IMR-90 (cell line): Measurements from ENCODE around the gene GTPBP6. TPM values are rescaled to one million over a fixed set of nuclear protein-coding genes. Genes with fewer than 3 reads are reported as not detected.

ENCODE experiments used
- ATAC-seq: fragments of 200-7000 bp; cut with Tn5 transposase; 2 replicates; pipeline ENCODE4 v1.9.1; 2020; ENCODE audit warnings: low read depth, mild to moderate bottlenecking, moderate library complexity
- BruUV-seq: library from RNA; stranded (reverse); fragments of 400-500 nt; replicated peaks from 2 replicates; lab custom pipeline; 2021; lab: Mats Ljungman, UMichigan
- CTCF ChIA-PET: fragments of 300-600 bp; formaldehyde crosslinking; extraction: SDS; loops from one replicate; lab custom pipeline; 2021; ENCODE audit warnings: antibody characterized with exemption; lab: Yijun Ruan, JAX
- POLR2A ChIA-PET: fragments of 300-600 bp; sonication (Branson Sonifier 250); formaldehyde crosslinking; loops from one replicate; lab custom pipeline; 2022; ENCODE audit warnings: antibody characterized with exemption; ENCODE audit not compliant: unreplicated experiment; lab: Charles Lee
- DNase-seq: peaks from one replicate; pipeline ENCODE4 v3.0.0; 2013
- H2AFZ ChIP-seq: replicated peaks from 2 replicates; pipeline ENCODE3; 2013; ENCODE audit warnings: low read length, mild to moderate bottlenecking; ENCODE audit not compliant: poor library complexity
- H2AK5ac ChIP-seq: 2 replicates; pipeline ENCODE4 v1.6.1; 2013; ENCODE audit warnings: low read depth, low read length, inconsistent platforms
- H2AK9ac ChIP-seq: replicated peaks from 2 replicates; pipeline ENCODE3; 2013; ENCODE audit warnings: mild to moderate bottlenecking, low read depth, low read length, moderate library complexity; ENCODE audit not compliant: poor library complexity
- H2BK120ac ChIP-seq: 2 replicates; pipeline ENCODE4 v1.6.1; 2013; ENCODE audit warnings: low read depth, low read length, inconsistent platforms
- H2BK15ac ChIP-seq: 3 replicates; pipeline ENCODE4 v1.6.1; 2013; ENCODE audit warnings: low read depth, low read length, inconsistent platforms
- H2BK20ac ChIP-seq: 2 replicates; pipeline ENCODE4 v1.6.1; 2013; ENCODE audit warnings: low read depth, mild to moderate bottlenecking, inconsistent platforms, low read length, moderate library complexity
- H2BK5ac ChIP-seq: 2 replicates; pipeline ENCODE4 v1.6.1; 2013; ENCODE audit warnings: mild to moderate bottlenecking, low read depth, low read length, inconsistent platforms; ENCODE audit not compliant: poor library complexity, severe bottlenecking
- H3K14ac ChIP-seq: replicated peaks from 2 replicates; pipeline ENCODE4 v1.6.1; 2013; ENCODE audit warnings: low read depth, low read length, inconsistent platforms
- H3K18ac ChIP-seq: 2 replicates; pipeline ENCODE4 v1.6.1; 2013; ENCODE audit warnings: low read depth, low read length, control low read depth
- H3K23ac ChIP-seq: 2 replicates; pipeline ENCODE4 v1.6.1; 2013; ENCODE audit warnings: low read depth, low read length, inconsistent platforms
- H3K27ac ChIP-seq: 2 replicates; pipeline ENCODE4 v1.5.1; 2013; ENCODE audit warnings: mild to moderate bottlenecking, control low read depth, low read length; ENCODE audit not compliant: insufficient read depth
- H3K27me3 ChIP-seq: 2 replicates; pipeline ENCODE4 v1.6.1; 2013; ENCODE audit warnings: low read length; ENCODE audit not compliant: control insufficient read depth, insufficient read depth
- H3K36me3 ChIP-seq: 2 replicates; pipeline ENCODE4 v1.6.1; 2013; ENCODE audit warnings: low read length, mixed read lengths; ENCODE audit not compliant: control insufficient read depth, insufficient read depth
- H3K4ac ChIP-seq: 2 replicates; pipeline ENCODE4 v1.6.1; 2013; ENCODE audit warnings: low read depth, low read length, inconsistent platforms
- H3K4me1 ChIP-seq: 2 replicates; pipeline ENCODE4 v1.6.1; 2013; ENCODE audit warnings: low read length, mixed read lengths; ENCODE audit not compliant: control insufficient read depth, insufficient read depth
- H3K4me2 ChIP-seq: 2 replicates; pipeline ENCODE4 v1.6.1; 2013; ENCODE audit warnings: low read depth, mild to moderate bottlenecking, control low read depth, low read length, moderate library complexity
- H3K4me3 ChIP-seq: 2 replicates; pipeline ENCODE4 v1.5.1; 2013; ENCODE audit warnings: low read depth, mild to moderate bottlenecking, control low read depth, low read length, moderate library complexity; ENCODE audit not compliant: insufficient read depth
- H3K56ac ChIP-seq: 2 replicates; pipeline ENCODE4 v1.6.1; 2013; ENCODE audit warnings: low read length, inconsistent platforms; ENCODE audit not compliant: insufficient read depth; ENCODE audit errors: extremely low read depth
- H3K79me1 ChIP-seq, 2 experiments: 2 replicates each; pipeline ENCODE4 v1.6.1; 2013; ENCODE audit warnings: low read length in 2 of 2, inconsistent platforms in 1 of 2, low read depth in 1 of 2
- H3K9ac ChIP-seq: 2 replicates; pipeline ENCODE4 v1.6.1; 2013; ENCODE audit warnings: low read depth, low read length, control low read depth
- H3K9me1 ChIP-seq: 2 replicates; pipeline ENCODE4 v1.6.1; 2013; ENCODE audit warnings: low read length, inconsistent platforms; ENCODE audit not compliant: insufficient read depth
- H3K9me3 ChIP-seq: 2 replicates; pipeline ENCODE4 v1.6.1; 2013; ENCODE audit warnings: low read length; ENCODE audit not compliant: control insufficient read depth, insufficient read depth
- H4K20me1 ChIP-seq: 2 replicates; pipeline ENCODE4 v1.6.1; 2013; ENCODE audit warnings: low read length, inconsistent platforms; ENCODE audit not compliant: insufficient read depth
- H4K5ac ChIP-seq: 2 replicates; pipeline ENCODE4 v1.6.1; 2013; ENCODE audit warnings: mild to moderate bottlenecking, low read depth, low read length, control low read depth
- H4K8ac ChIP-seq, 2 experiments: 2 replicates each; pipeline ENCODE4 v1.6.1; 2013; ENCODE audit warnings: low read depth in 2 of 2, low read length in 2 of 2, control low read depth in 1 of 2, inconsistent platforms in 1 of 2
- H4K91ac ChIP-seq: 2 replicates; pipeline ENCODE4 v1.6.1; 2013; ENCODE audit warnings: low read depth, low read length, inconsistent platforms; ENCODE audit not compliant: insufficient read depth
- CEBPB ChIP-seq: IDR thresholded peaks from 2 replicates; pipeline ENCODE4 v1.6.1; 2012; ENCODE audit warnings: low read depth, low read length, improper control_type of control experiment
- CHD1 ChIP-seq: IDR thresholded peaks from 2 replicates; pipeline ENCODE4 v1.6.1; 2012; ENCODE audit warnings: low read depth, low read length, improper control_type of control experiment
- FOS ChIP-seq: fragments of 150-350 bp; IDR thresholded peaks from 2 replicates; pipeline ENCODE4 v1.6.1; 2016; ENCODE audit warnings: low read depth, low read length
- MAFK ChIP-seq: IDR thresholded peaks from 2 replicates; pipeline ENCODE4 v1.6.1; 2012; ENCODE audit warnings: low read depth, low read length, improper control_type of control experiment
- MAZ ChIP-seq: IDR thresholded peaks from 2 replicates; pipeline ENCODE4 v1.6.1; 2012; ENCODE audit warnings: low read depth, mild to moderate bottlenecking, low read length, improper control_type of control experiment, moderate library complexity, borderline replicate concordance
- MXI1 ChIP-seq: IDR thresholded peaks from 2 replicates; pipeline ENCODE4 v1.6.1; 2012; ENCODE audit warnings: low read depth, mild to moderate bottlenecking, low read length, moderate library complexity, borderline replicate concordance
- NFE2L2 ChIP-seq: fragments of 150-350 bp; IDR thresholded peaks from 2 replicates; pipeline ENCODE4 v1.6.1; 2016; ENCODE audit warnings: low read depth, mild to moderate bottlenecking, low read length
- RFX5 ChIP-seq: IDR thresholded peaks from 2 replicates; pipeline ENCODE4 v1.8.0; 2012; ENCODE audit warnings: low read depth, mild to moderate bottlenecking, low read length, moderate library complexity
- SMC3 ChIP-seq: fragments of 150-350 bp; IDR thresholded peaks from 2 replicates; pipeline ENCODE4 v1.6.1; 2016; ENCODE audit warnings: low read depth, mild to moderate bottlenecking, antibody characterized with exemption, low read length, moderate library complexity
- WGBS, 2 experiments: methylation state at CpG; one replicate each; pipeline versions ENCODE4 v1.1.5 to v1.1.7; 2013; ENCODE audit warnings: missing lambda C conversion rate in 2 of 2; ENCODE audit not compliant: insufficient read length in 1 of 2; ENCODE audit errors: extremely low coverage in 2 of 2; 5-methylcytosine and 5-hydroxymethylcytosine counted together
- dilution Hi-C: fragments of 300-500 bp; cut with HindIII; formaldehyde crosslinking; loops from one replicate; pipeline ENCODE4 v1.14.3; 2018; ENCODE audit warnings: low sequenced_read_pairs; ENCODE audit not compliant: unreplicated experiment
- in situ Hi-C: fragments of 300-500 bp; cut with MboI; formaldehyde crosslinking; loops from 3 replicates; pipeline ENCODE4 v1.14.3; 2019; ENCODE audit warnings: low sequenced_read_pairs, inconsistent platforms, mixed read lengths
- intact Hi-C: fragments of 100-400 bp; cut with micrococcal nuclease; formaldehyde crosslinking; loops from 2 replicates; pipeline ENCODE4 v1.10.0; 2022
- polyA plus RNA-seq, 3 experiments: library from polyadenylated mRNA; depleted of rRNA; stranded (reverse); fragments of >200 nt; gene quantifications; 2 replicates each; pipeline ENCODE4 v1.2.3, GENCODE V29; 2012; ENCODE audit warnings: low replicate concordance in 1 of 3
- total RNA-seq: library from RNA; depleted of rRNA; stranded (reverse); fragments of >200 nt; gene quantifications from 2 replicates; pipeline ENCODE4 v1.2.3, GENCODE V29; 2012
- TF ChIP-seq, protein P1 (sequence below): fragments of 150-350 bp; IDR thresholded peaks from 2 replicates; pipeline ENCODE4 v1.6.1; 2016; ENCODE audit warnings: low read depth, mild to moderate bottlenecking, low read length, moderate library complexity, borderline replicate concordance
- TF ChIP-seq, protein P2 (sequence below): conservative IDR thresholded peaks from 2 replicates; pipeline ENCODE4 v1.5.1; 2012; ENCODE audit warnings: mild to moderate bottlenecking, low read depth, low read length, improper control_type of control experiment

Gene GTPBP6
- total and polyA plus RNA-seq, 2 of the 4 experiments (the other 2 are of a cell fraction): 24.0 to 31.6 TPM

DNA sequence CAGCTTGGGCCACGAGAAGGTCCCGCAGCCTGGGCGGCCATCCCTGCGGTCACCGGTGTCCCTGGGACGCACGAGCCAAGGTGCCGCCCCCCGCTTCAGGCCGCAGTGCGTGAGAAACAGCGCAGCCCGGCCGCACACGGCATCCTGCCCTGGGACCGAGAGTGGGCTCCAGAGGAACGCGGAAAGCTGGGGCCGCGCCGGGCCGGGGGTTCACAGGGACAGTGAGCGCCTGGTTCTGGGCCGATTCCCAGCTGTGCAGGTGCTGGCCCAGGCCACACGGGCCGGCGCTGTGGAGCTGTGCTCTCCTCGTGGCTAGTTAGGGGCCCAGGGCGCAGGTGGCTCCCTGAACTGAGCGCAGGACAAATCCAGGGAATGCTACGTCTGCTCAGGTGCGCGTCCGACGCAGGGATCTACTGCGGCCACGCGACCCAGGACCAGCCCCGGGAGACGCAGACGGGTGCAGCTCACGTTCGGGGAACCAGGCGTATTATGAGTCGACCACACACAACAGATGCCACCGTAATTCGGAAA lies 25.8 kb upstream of the GTPBP6 start:
- Histone ChIP-seq H3K79me1 (no peaks in the 10 kb centered on the region; a peak in 1 of 4 replicates), H3K36me3 (peaks cover 22% of the 10 kb centered on the region), H3K4ac (no peak overlapping the region), H3K14ac (no peak overlapping the region), H2BK5ac (no peak overlapping the region), H3K9ac (no peak overlapping the region), H3K27me3 (no peaks in the 10 kb centered on the region), H3K56ac (no peak overlapping the region), H3K18ac (no peak overlapping the region), H3K9me3 (peaks cover 10% of the 10 kb centered on the region; the same call in 1 of the 2 replicates), H2AK5ac (no peak overlapping the region), H4K5ac (no peak overlapping the region), H2AFZ (no peak overlapping the region), H2BK15ac (no peak overlapping the region), H2AK9ac (no peak overlapping the region), H3K4me3 (no peak overlapping the region), H3K4me1 (no peaks in the 10 kb centered on the region; the same call in 1 of the 2 replicates), H2BK120ac (no peak overlapping the region), H3K9me1 (no peaks in the 10 kb centered on the region), H3K23ac (no peak overlapping the region), H4K20me1 (no peaks in the 10 kb centered on the region), H4K91ac (no peak overlapping the region), H2BK20ac (no peak overlapping the region), H3K27ac (no peak overlapping the region), H3K4me2 (no peak overlapping the region), H4K8ac (no peak overlapping the region)
- CTCF ChIA-PET: no interaction called here
- DNase-seq: no peak
- in situ Hi-C loops: no loop called here
- no TSS peak for BruUV-seq
- dilution Hi-C loops: no loop called here
- no peak for TF ChIP-seq FOS
- TF ChIP-seq MAZ: no peak
- no peak for TF ChIP-seq MAFK
- no peak for TF ChIP-seq RFX5
- no peak for TF ChIP-seq SMC3
- TF ChIP-seq, protein P1, sequence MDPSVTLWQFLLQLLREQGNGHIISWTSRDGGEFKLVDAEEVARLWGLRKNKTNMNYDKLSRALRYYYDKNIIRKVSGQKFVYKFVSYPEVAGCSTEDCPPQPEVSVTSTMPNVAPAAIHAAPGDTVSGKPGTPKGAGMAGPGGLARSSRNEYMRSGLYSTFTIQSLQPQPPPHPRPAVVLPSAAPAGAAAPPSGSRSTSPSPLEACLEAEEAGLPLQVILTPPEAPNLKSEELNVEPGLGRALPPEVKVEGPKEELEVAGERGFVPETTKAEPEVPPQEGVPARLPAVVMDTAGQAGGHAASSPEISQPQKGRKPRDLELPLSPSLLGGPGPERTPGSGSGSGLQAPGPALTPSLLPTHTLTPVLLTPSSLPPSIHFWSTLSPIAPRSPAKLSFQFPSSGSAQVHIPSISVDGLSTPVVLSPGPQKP: no peak
- TF ChIP-seq MXI1: no peak
- no peak for TF ChIP-seq CEBPB
- no peak for TF ChIP-seq CHD1
- TF ChIP-seq, protein P2, sequence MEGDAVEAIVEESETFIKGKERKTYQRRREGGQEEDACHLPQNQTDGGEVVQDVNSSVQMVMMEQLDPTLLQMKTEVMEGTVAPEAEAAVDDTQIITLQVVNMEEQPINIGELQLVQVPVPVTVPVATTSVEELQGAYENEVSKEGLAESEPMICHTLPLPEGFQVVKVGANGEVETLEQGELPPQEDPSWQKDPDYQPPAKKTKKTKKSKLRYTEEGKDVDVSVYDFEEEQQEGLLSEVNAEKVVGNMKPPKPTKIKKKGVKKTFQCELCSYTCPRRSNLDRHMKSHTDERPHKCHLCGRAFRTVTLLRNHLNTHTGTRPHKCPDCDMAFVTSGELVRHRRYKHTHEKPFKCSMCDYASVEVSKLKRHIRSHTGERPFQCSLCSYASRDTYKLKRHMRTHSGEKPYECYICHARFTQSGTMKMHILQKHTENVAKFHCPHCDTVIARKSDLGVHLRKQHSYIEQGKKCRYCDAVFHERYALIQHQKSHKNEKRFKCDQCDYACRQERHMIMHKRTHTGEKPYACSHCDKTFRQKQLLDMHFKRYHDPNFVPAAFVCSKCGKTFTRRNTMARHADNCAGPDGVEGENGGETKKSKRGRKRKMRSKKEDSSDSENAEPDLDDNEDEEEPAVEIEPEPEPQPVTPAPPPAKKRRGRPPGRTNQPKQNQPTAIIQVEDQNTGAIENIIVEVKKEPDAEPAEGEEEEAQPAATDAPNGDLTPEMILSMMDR: no peak
- TF ChIP-seq NFE2L2: no peak
- ATAC-seq: no peak
- intact Hi-C loops: no loop called here
- WGBS, 2 experiments: 97% methylated on average over 20 of the region's 47 CpGs; no CpG with 5 or more reads in 1 of the 2 experiments
- POLR2A ChIA-PET: no interaction called here
